ENCODE measurements around the gene SRCAP. TPM values are rescaled to one million over a fixed set of nuclear protein-coding genes. Genes with fewer than 3 reads are reported as not detected.

The SRCAP gene
- total RNA-seq, 1 experiment from 2014 or later: 13.2 TPM

DNA sequence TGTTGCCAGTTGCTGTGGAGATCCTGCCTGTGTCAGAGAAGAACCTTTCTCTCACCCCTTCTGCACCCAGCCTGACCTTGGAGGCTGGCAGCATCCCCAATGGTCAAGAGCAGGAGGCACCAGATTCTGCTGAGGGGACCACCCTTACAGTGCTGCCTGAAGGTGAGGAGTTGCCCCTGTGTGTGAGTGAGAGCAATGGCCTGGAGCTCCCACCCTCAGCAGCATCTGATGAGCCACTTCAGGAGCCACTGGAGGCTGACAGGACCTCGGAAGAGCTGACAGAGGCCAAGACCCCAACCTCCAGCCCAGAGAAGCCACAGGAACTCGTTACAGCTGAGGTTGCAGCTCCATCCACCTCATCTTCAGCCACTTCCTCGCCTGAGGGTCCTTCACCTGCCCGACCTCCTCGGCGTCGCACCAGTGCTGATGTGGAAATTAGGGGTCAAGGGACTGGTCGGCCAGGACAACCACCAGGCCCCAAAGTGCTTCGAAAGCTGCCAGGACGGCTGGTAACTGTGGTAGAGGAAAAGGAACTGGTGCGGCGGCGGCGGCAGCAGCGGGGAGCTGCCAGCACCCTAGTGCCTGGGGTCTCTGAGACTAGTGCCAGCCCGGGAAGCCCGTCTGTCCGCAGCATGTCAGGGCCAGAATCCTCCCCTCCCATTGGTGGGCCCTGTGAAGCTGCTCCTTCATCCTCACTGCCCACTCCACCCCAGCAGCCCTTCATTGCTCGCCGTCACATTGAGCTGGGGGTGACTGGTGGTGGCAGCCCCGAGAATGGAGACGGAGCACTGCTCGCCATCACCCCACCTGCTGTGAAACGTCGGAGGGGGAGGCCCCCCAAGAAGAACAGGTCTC lies 39.0 kb downstream of the SRCAP start:
- no peak overlapping the region for H3K27ac ChIP-seq (ENCODE audit: low read length)
- no peak overlapping the region for H2AFZ ChIP-seq (ENCODE audit: low read length)
- H3K36me3 ChIP-seq (ENCODE audit: insufficient read depth, low read length): peaks cover 32% of the 10 kb centered on the region
- 0 out of 2 replicates have a peak, but pooled peaks cover 4% of the 10 kb centered on the region for H4K20me1 ChIP-seq (ENCODE audit: insufficient read depth, low read depth, low read length)
- H3K27me3 ChIP-seq (ENCODE audit: low read length): no peaks in the 10 kb centered on the region
- no peaks in the 10 kb centered on the region for H3K79me2 ChIP-seq (ENCODE audit: low read length)
- H3K9me3 ChIP-seq (ENCODE audit: low read length): no peaks in the 10 kb centered on the region
- no peak overlapping the region for H3K9ac ChIP-seq (ENCODE audit: low read length)
- H3K9me2 ChIP-seq (replicated peaks; ENCODE audit: insufficient read depth, low read length): no peaks in the 10 kb centered on the region
- no peak for DNase-seq
- H3K4me3 ChIP-seq (ENCODE audit: low read length): no peak overlapping the region
- H3K4me1 ChIP-seq (ENCODE audit: low read length): no peaks in the 10 kb centered on the region
- no peak overlapping the region for H3K4me2 ChIP-seq (ENCODE audit: low read depth, low read length, poor library complexity, severe bottlenecking)

DNA sequence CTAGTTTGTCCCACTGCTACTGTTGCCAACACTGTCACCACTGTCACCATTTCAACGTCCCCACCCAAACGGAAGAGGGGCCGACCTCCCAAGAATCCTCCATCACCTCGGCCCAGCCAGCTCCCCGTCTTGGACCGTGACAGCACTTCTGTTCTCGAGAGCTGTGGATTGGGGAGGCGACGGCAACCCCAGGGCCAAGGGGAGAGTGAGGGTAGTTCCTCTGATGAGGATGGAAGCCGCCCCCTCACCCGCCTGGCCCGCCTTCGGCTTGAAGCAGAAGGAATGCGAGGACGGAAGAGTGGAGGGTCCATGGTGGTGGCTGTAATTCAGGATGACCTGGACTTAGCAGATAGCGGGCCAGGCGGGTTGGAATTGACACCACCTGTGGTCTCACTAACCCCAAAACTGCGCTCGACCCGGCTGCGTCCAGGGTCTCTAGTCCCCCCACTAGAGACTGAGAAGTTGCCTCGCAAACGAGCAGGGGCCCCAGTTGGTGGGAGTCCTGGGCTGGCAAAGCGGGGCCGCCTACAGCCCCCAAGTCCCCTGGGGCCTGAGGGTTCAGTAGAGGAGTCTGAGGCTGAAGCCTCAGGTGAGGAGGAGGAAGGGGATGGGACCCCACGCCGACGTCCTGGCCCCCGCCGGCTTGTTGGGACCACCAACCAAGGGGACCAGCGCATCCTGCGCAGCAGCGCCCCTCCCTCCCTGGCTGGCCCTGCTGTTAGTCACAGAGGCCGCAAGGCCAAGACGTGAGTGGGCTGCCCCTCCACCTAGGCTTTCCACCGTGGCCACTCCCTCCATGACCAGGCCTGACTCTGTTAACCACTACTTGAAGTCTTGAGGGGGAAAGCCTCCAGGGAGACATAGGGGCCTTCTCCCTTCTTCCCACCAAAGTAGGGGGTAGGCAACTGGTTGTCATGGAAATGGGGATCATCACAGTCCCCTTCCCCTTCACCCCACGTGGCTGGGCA lies 40.3 kb downstream of the SRCAP start:
- Histone ChIP-seq H3K9me3 (ENCODE audit: low read length) (no peaks in the 10 kb centered on the region), H3K27me3 (ENCODE audit: low read length) (no peaks in the 10 kb centered on the region), H2AFZ (ENCODE audit: low read length) (no peak overlapping the region), H3K4me2 (ENCODE audit: low read depth, low read length, poor library complexity, severe bottlenecking) (no peak overlapping the region), H3K9me2 (replicated peaks; ENCODE audit: insufficient read depth, low read length) (no peaks in the 10 kb centered on the region), H3K27ac (ENCODE audit: low read length) (no peak overlapping the region), H3K79me2 (ENCODE audit: low read length) (no peaks in the 10 kb centered on the region), H3K9ac (ENCODE audit: low read length) (no peak overlapping the region), H3K4me1 (ENCODE audit: low read length) (no peaks in the 10 kb centered on the region), H3K36me3 (ENCODE audit: insufficient read depth, low read length) (peaks cover 25% of the 10 kb centered on the region), H3K4me3 (ENCODE audit: low read length) (no peak overlapping the region), H4K20me1 (ENCODE audit: insufficient read depth, low read depth, low read length) (0 out of 2 replicates have a peak, but pooled peaks cover 4% of the 10 kb centered on the region)
- no peak for DNase-seq

DNA sequence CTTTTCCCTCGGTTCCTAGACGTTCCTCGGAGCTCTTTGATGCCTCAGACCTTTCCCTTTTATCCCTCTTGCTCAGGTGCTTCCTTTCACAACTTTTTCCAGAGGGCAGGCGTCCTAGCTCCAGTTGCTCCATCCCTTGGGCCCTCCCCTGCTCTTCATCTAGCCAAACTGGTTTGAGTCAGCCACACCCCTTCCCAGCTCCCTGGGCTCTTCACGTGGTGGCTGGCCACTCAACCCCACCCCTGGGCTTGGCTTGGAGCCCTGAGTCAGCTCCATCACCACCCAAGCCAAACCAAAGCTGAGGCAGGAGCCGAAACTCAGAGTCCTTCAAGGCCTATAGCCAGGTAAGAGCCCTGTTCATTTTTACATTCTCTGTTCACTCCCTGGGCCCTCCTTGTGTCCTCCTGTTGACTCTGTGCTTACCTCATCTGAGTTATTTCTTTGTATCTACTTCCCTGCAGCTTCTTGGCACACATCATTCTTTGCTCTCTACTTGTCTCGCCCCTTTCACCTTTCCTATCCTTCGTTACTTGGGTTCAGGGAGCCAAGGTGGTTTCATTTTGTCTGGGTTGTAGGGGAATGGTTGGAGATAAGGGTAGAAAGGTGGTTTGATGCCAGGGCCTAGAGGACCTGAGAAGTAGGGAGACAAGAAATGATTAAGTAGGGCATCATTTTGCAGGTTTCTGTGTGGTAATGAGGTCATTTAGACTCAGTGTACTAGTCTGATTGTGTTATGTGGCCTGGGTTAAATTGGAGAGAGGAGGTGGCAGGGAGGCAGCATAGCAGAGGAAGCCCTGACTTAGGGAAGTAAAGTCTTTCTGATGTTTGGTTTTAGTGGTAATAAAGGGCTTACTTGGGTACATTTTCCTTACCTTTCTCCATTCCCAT lies 41.6 kb downstream of the SRCAP start:
- H3K27ac ChIP-seq (ENCODE audit: low read length): no peak overlapping the region
- no peaks in the 10 kb centered on the region for H3K27me3 ChIP-seq (ENCODE audit: low read length)
- no peak overlapping the region for H3K4me3 ChIP-seq (ENCODE audit: low read length)
- no peaks in the 10 kb centered on the region for H3K9me3 ChIP-seq (ENCODE audit: low read length)
- H3K9ac ChIP-seq (ENCODE audit: low read length): no peak overlapping the region
- no peak for DNase-seq
- H3K9me2 ChIP-seq (replicated peaks; ENCODE audit: insufficient read depth, low read length): no peaks in the 10 kb centered on the region
- peaks cover 23% of the 10 kb centered on the region for H3K36me3 ChIP-seq (ENCODE audit: insufficient read depth, low read length)
- 0 out of 2 replicates have a peak, but pooled peaks cover 4% of the 10 kb centered on the region for H4K20me1 ChIP-seq (ENCODE audit: insufficient read depth, low read depth, low read length)
- no peak overlapping the region for H2AFZ ChIP-seq (ENCODE audit: low read length)
- no peaks in the 10 kb centered on the region for H3K79me2 ChIP-seq (ENCODE audit: low read length)
- no peaks in the 10 kb centered on the region for H3K4me1 ChIP-seq (ENCODE audit: low read length)
- no peak overlapping the region for H3K4me2 ChIP-seq (ENCODE audit: low read depth, low read length, poor library complexity, severe bottlenecking)

- Histone ChIP-seq H3K27ac (ENCODE audit: low read length) (no peak overlapping the region), H3K9ac (ENCODE audit: low read length) (no peak overlapping the region), H3K36me3 (ENCODE audit: insufficient read depth, low read length) (peaks cover 23% of the 10 kb centered on the region), H3K9me2 (replicated peaks; ENCODE audit: insufficient read depth, low read length) (no peaks in the 10 kb centered on the region), H3K4me1 (ENCODE audit: low read length) (no peaks in the 10 kb centered on the region), H4K20me1 (ENCODE audit: insufficient read depth, low read depth, low read length) (0 out of 2 replicates have a peak, but pooled peaks cover 4% of the 10 kb centered on the region), H3K79me2 (ENCODE audit: low read length) (no peaks in the 10 kb centered on the region), H3K4me2 (ENCODE audit: low read depth, low read length, poor library complexity, severe bottlenecking) (no peak overlapping the region), H3K27me3 (ENCODE audit: low read length) (no peaks in the 10 kb centered on the region), H3K4me3 (ENCODE audit: low read length) (no peak overlapping the region), H3K9me3 (ENCODE audit: low read length) (no peaks in the 10 kb centered on the region), H2AFZ (ENCODE audit: low read length) (no peak overlapping the region)
- DNase-seq: no peak
Measured at GRCh38 chr16:30741461-30741914, 42.5 kb downstream of the SRCAP start.

- H2AFZ ChIP-seq (ENCODE audit: low read length): no peak overlapping the region
- H3K4me1 ChIP-seq (ENCODE audit: low read length): peaks cover 6% of the 10 kb centered on the region
- no peak for DNase-seq
- H3K9ac ChIP-seq (ENCODE audit: low read length): no peak overlapping the region
- no peaks in the 10 kb centered on the region for H3K27me3 ChIP-seq (ENCODE audit: low read length)
- no peak overlapping the region for H3K4me3 ChIP-seq (ENCODE audit: low read length)
- H4K20me1 ChIP-seq (ENCODE audit: insufficient read depth, low read depth, low read length): 0 out of 2 replicates have a peak, but pooled peaks cover 4% of the 10 kb centered on the region
- H3K79me2 ChIP-seq (ENCODE audit: low read length): peaks cover 2% of the 10 kb centered on the region
- no peak overlapping the region for H3K4me2 ChIP-seq (ENCODE audit: low read depth, low read length, poor library complexity, severe bottlenecking)
- no peaks in the 10 kb centered on the region for H3K9me2 ChIP-seq (replicated peaks; ENCODE audit: insufficient read depth, low read length)
- H3K27ac ChIP-seq (ENCODE audit: low read length): no peak overlapping the region
- no peaks in the 10 kb centered on the region for H3K9me3 ChIP-seq (ENCODE audit: low read length)
- peaks cover 16% of the 10 kb centered on the region; the same call in 1 of the 2 replicates for H3K36me3 ChIP-seq (ENCODE audit: insufficient read depth, low read length)
Measured at GRCh38 chr16:30743716-30744115, 44.7 kb downstream of the SRCAP start.

DNA sequence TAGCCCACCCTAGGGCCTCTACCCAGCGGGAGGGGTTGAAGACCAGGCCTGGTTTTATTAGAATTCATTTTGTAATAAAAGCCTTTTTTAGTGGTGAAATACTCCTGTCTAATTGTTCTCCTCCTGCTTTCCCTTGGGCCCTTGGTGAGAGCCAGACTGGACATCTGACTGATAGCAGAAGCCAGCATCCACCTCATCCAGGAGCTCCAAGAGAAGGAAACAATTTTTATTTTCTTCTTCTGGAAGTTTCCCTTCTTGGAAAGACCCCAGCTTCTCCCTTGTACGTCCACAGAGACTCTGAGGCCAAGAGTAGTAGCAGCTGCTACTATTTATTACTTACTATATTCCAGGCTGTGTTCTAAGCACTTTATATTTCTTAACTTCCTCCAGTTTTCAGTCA lies 45.2 kb downstream of the SRCAP start:
- Histone ChIP-seq H3K27me3 (ENCODE audit: low read length) (no peaks in the 10 kb centered on the region), H3K9me3 (ENCODE audit: low read length) (no peaks in the 10 kb centered on the region), H3K9me2 (replicated peaks; ENCODE audit: insufficient read depth, low read length) (no peaks in the 10 kb centered on the region), H3K79me2 (ENCODE audit: low read length) (peaks cover 6% of the 10 kb centered on the region), H3K27ac (ENCODE audit: low read length) (no peak overlapping the region), H4K20me1 (ENCODE audit: insufficient read depth, low read depth, low read length) (0 out of 2 replicates have a peak, but pooled peaks cover 4% of the 10 kb centered on the region), H2AFZ (ENCODE audit: low read length) (no peak overlapping the region), H3K4me1 (ENCODE audit: low read length) (peaks cover 8% of the 10 kb centered on the region), H3K4me3 (ENCODE audit: low read length) (no peak overlapping the region), H3K9ac (ENCODE audit: low read length) (no peak overlapping the region), H3K36me3 (ENCODE audit: insufficient read depth, low read length) (peaks cover 16% of the 10 kb centered on the region; the same call in 1 of the 2 replicates), H3K4me2 (ENCODE audit: low read depth, low read length, poor library complexity, severe bottlenecking) (no peak overlapping the region)
- no peak for DNase-seq

- Histone ChIP-seq H3K9ac (ENCODE audit: low read length) (no peak overlapping the region), H3K4me2 (ENCODE audit: low read depth, low read length, poor library complexity, severe bottlenecking) (no peak overlapping the region), H4K20me1 (ENCODE audit: insufficient read depth, low read depth, low read length) (0 out of 2 replicates have a peak, but pooled peaks cover 8% of the 10 kb centered on the region)
Measured at GRCh38 chr16:30745082-30745481, 46.1 kb downstream of the SRCAP start.

More at GRCh38 chr16:30745082-30745481, 46.1 kb downstream of the SRCAP start:
- H3K9me3 ChIP-seq (ENCODE audit: low read length): no peaks in the 10 kb centered on the region
- H3K9me2 ChIP-seq (replicated peaks; ENCODE audit: insufficient read depth, low read length): no peaks in the 10 kb centered on the region
- no peak overlapping the region for H3K4me3 ChIP-seq (ENCODE audit: low read length)
- H2AFZ ChIP-seq (ENCODE audit: low read length): no peak overlapping the region
- no peak for DNase-seq
- H3K79me2 ChIP-seq (ENCODE audit: low read length): peaks cover 15% of the 10 kb centered on the region
- no peak overlapping the region for H3K27ac ChIP-seq (ENCODE audit: low read length)
- H3K36me3 ChIP-seq (ENCODE audit: insufficient read depth, low read length): peaks cover 16% of the 10 kb centered on the region; the same call in 1 of the 2 replicates
- no peaks in the 10 kb centered on the region for H3K27me3 ChIP-seq (ENCODE audit: low read length)
- H3K4me1 ChIP-seq (ENCODE audit: low read length): peaks cover 15% of the 10 kb centered on the region
